Kidney tubule cell (primary cell): ENCODE measurements around the gene OLFM2.
"Not testable (repeated sequence)": the region's sequence is repeated elsewhere in the genome, so short reads cannot be mapped to it uniquely, and the experiment has no call there.

Experiments used
- DNase-seq: peaks from one replicate; pipeline ENCODE4 v3.0.0-alpha.2; 2018; ENCODE audit warnings: low spot score

OLFM2 gene

DNA sequence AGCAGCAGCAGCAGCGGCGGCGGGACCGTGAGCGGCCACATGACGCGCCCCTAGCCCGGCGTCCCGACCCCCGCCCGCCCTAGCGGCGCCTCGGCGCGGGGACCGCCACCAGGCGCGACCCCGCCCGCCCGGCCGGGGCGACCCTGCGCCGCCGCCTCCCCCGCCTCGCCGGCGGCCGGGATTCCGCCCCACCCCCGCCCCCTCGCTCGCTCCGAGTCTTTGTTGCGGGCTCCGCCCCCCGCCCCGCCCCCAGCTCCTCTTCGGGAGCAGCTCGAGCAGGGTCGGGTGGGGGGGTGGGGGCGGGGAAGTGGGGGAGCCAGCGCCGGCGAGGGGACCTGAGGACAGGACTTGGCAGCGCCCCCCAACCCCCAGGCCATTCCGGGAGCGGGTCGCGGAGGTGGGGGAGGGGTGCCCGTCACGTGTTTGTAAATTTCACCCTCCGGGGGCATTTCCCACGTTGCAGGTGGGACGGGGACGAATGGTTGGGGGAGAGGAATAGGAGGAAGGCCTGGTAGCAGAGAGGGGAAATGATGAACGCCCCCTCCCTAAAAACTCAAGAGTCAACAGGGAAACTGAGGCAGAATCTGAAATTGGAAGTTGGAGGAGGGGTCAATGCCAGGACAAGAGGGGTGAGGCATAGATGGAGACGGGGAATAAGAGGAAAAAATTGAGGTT, at the start of gene OLFM2:
OLFM2 (minus strand) TSS at position 190 of the 675 bp plus-strand sequence; CDS start at position 41, 149 bp downstream.
- DNase-seq, result no peak

GRCh38 chr19:9981406-9982260, 45.3 kb upstream of the OLFM2 start:
- DNase-seq, result no peak

- no peak for DNase-seq
Observed at GRCh38 chr19:9972103-9972502, 35.8 kb upstream of the OLFM2 start.

- DNase-seq, result no peak
Observed at GRCh38 chr19:9971166-9971897, 35.0 kb upstream of the OLFM2 start.

- no peak for DNase-seq
Observed at GRCh38 chr19:9970481-9970880, 34.2 kb upstream of the OLFM2 start.

GRCh38 chr19:9969688-9969975, 33.3 kb upstream of the OLFM2 start:
- DNase-seq, result no peak

DNA sequence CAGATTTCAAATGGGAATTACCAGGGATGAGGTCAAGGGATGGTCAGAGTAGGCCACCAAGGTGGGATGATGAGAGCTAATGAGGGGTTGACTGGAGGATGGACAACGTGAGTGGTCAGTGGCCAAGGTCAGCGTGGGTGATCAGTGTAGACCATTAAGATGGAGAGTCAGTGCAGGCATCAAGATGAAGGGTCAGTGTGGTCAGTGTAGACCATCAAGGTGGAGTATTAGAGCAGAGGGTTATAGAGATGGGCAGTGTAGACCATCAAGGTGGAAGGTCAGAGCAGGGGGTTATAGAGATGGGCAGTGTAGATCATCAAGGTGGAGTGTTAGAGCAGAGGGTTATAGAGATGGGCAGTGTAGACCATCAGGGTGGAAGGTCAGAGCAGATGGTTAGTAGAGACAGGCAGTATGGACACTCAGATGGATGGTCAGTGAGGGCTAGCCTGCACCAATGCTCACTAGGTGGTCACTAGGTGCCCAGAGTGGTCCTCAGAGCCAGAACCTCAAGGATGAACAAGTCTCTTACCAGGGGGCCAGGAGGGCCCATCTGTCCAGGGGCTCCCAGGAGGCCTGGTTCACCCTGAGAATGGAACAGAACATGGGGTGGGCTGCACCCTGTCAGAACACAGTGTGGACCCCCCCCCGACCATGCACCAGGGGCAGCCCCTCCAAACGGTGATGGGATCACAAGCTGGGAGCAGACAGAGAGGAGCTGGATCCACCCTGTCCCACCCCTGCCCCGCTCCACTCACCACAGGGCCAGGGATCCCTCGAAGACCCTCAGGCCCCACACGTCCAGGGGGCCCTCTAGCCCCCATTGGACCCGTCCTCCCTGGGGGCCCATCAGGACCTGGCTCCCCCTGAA, 32.7 kb upstream of the OLFM2 start:
- DNase-seq, result no peak

GRCh38 chr19:9967326-9967725, 31.0 kb upstream of the OLFM2 start:
- DNase-seq, result no peak

- no peak for DNase-seq
Observed at GRCh38 chr19:9966448-9966847, 30.1 kb upstream of the OLFM2 start.

DNA sequence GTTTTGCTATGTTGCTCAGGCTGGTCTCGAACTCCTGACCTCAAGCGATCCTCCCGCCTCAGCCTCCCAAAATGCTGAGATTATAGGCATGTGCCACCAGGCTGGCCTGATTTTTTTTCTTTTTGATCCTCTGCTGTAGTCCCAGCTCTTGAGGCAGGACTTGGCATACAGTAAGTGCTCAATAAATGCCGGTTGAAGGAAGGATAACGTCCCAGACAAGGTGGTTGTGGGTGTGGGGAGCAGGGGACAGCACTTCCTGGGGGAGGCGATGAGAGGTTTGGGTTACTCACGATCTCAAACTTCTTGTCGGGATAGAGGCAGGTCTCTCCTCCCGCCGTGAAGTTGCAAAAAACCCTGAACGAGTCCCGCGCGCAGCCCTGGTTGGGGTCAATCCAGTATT, 29.7 kb upstream of the OLFM2 start:
- DNase-seq, result no peak

- no peak for DNase-seq
Observed at GRCh38 chr19:9962623-9963290, 26.4 kb upstream of the OLFM2 start.

GRCh38 chr19:9961103-9961502, 24.8 kb upstream of the OLFM2 start:
- no peak for DNase-seq

GRCh38 chr19:9958379-9958821, 22.1 kb upstream of the OLFM2 start:
- DNase-seq, result no peak

- DNase-seq, result no peak
Observed at GRCh38 chr19:9956956-9957355, 20.6 kb upstream of the OLFM2 start.

DNA sequence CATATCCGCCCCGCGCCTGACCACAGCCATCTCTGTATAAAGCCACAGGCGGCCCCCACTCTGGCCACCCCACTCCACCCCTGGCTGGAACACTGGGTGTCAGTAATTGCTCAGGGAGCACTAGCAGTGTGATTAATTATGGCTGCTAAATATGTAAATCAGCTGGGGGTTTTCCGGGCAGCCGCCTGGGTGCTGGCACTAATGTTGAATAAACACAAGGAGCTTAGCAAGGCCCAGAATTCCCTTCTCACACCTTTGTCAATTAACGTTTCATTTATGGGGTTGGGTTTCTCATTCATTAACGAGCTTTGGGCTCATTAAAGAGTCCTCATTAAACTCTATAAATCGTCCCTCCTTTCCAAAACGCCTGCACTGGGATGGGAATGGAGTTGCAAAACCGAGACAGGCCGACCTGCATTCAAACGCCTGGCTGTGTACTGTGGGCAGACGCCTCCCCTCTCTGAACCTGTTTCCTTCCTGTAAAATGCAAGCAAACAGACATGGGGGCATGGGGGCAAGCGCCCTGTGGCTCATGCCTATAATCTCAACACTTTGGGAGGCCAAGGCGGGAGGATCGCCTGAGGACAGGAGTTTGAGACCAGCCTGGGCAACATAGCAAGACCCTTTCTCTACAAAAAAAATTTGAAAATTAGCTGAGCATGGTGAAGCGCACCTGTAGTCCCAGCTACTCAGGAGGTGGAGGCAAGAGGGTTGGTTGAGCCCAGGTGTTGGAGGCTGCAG, 17.7 kb upstream of the OLFM2 start:
- no peak for DNase-seq

- no peak for DNase-seq
Observed at GRCh38 chr19:9952276-9952675, 16.0 kb upstream of the OLFM2 start.

- no peak for DNase-seq
Observed at GRCh38 chr19:9947441-9947840, 11.1 kb upstream of the OLFM2 start.

GRCh38 chr19:9946528-9947125, 10.3 kb upstream of the OLFM2 start:
- not testable (repeated sequence) for DNase-seq

- DNase-seq, result peak; percentile 77
Observed at GRCh38 chr19:9945319-9945966, 9.1 kb upstream of the OLFM2 start.

DNA sequence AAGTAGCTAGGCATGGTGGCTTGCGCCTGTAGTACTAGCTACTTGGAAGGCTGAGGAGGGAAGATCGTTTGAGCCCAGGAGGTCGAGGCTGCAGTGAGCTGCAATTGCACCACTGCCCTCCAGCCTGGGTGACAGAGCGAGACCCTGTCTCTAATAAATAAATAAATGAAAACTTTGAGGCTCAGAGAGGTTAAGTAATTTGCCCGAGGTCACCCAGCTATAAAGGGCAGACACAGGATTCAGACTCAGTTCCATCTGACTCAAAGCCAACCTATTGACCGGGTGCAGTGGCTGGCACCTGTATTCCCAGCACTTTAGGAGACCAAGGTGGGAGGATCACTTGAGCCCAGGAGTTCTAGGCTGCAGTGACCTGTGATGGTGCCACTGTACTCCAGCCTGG, 7.4 kb upstream of the OLFM2 start:
- DNase-seq, result no peak
